Right atrium auricular region (tissue), 2 donors: Measurements from ENCODE around the gene CACNA1D. TPM values are rescaled to one million over a fixed set of nuclear protein-coding genes. Genes with fewer than 3 reads are reported as not detected.

Source experiments
- DNase-seq: peaks from one replicate; pipeline ENCODE4 v3.0.0-alpha.2; 2019; ENCODE audit warnings: low spot score
- H3K27ac ChIP-seq, 2 donors: fragments of 200-600 bp; sonication (generic); 1 replicate in 1 of 2; 2 replicates in 1 of 2; pipeline ENCODE4 v1.5.1; 2016 to 2019
- H3K27me3 ChIP-seq, 2 donors: fragments of 200-600 bp; sonication (generic); one replicate each; pipeline versions ENCODE4 v1.5.1 to v1.6.0; 2017 to 2019
- H3K36me3 ChIP-seq: fragments of 200-600 bp; sonication (generic); one replicate; pipeline ENCODE4 v1.5.1; 2016
- H3K4me1 ChIP-seq, 2 donors: fragments of 200-600 bp; sonication (generic); one replicate each; pipeline versions ENCODE4 v1.5.1 to v1.6.0; 2017 to 2019
- H3K4me3 ChIP-seq, 2 donors: fragments of 200-600 bp; sonication (generic); 1 replicate in 1 of 2; 2 replicates in 1 of 2; pipeline ENCODE4 v1.5.1; 2017 to 2019; ENCODE audit warnings: mild to moderate bottlenecking in 1 of 2, moderate library complexity in 1 of 2
- H3K9me3 ChIP-seq, 2 donors: fragments of 200-600 bp; sonication (generic); one replicate each; pipeline ENCODE4 v1.5.1; 2019
- total RNA-seq, 2 donors: library from RNA; depleted of rRNA; stranded (reverse); fragments of >200 nt; gene quantifications; one replicate each; pipeline ENCODE4 v1.1.0, GENCODE V29; 2016
- TF ChIP-seq, protein P1 (sequence below), 2 donors: fragments of 200-600 bp; sonication (generic); IDR thresholded peaks; one replicate each; pipeline ENCODE4 v1.5.1; 2019; ENCODE audit warnings: antibody characterized with exemption in 2 of 2

CACNA1D gene
- total RNA-seq, 2 donors from 2014 or later, result 2.7 to 9.6 TPM

GRCh38 chr3:53712817-53713388 lies 218.5 kb downstream of the CACNA1D start:
- H3K9me3 ChIP-seq, result no peaks in the 10 kb centered on the region
- no peaks in the 10 kb centered on the region for H3K27me3 ChIP-seq
- DNase-seq, result no peak
- TF ChIP-seq, protein P1, sequence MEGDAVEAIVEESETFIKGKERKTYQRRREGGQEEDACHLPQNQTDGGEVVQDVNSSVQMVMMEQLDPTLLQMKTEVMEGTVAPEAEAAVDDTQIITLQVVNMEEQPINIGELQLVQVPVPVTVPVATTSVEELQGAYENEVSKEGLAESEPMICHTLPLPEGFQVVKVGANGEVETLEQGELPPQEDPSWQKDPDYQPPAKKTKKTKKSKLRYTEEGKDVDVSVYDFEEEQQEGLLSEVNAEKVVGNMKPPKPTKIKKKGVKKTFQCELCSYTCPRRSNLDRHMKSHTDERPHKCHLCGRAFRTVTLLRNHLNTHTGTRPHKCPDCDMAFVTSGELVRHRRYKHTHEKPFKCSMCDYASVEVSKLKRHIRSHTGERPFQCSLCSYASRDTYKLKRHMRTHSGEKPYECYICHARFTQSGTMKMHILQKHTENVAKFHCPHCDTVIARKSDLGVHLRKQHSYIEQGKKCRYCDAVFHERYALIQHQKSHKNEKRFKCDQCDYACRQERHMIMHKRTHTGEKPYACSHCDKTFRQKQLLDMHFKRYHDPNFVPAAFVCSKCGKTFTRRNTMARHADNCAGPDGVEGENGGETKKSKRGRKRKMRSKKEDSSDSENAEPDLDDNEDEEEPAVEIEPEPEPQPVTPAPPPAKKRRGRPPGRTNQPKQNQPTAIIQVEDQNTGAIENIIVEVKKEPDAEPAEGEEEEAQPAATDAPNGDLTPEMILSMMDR (IDR thresholded peaks at IDR 0.05), result no peak
- H3K27ac ChIP-seq, result peak overlapping the region; percentile 75 to 79
- no peaks in the 10 kb centered on the region for H3K36me3 ChIP-seq
- H3K4me3 ChIP-seq, result no peak overlapping the region
- H3K4me1 ChIP-seq, result peaks cover 0 to 48% of the 10 kb centered on the region in 2 donors

GRCh38 chr3:53713626-53714025 lies 219.2 kb downstream of the CACNA1D start:
- H3K27me3 ChIP-seq, result no peaks in the 10 kb centered on the region
- no peaks in the 10 kb centered on the region for H3K36me3 ChIP-seq
- no peaks in the 10 kb centered on the region for H3K9me3 ChIP-seq
- H3K4me1 ChIP-seq, result peaks cover 0 to 40% of the 10 kb centered on the region in 2 donors
- no peak for DNase-seq
- peak overlapping the region; percentile 69 to 75 for H3K27ac ChIP-seq
- TF ChIP-seq, protein P1 (IDR thresholded peaks at IDR 0.05), result no peak
- H3K4me3 ChIP-seq, result no peak overlapping the region

- no peak overlapping the region for H3K27ac ChIP-seq
- H3K4me3 ChIP-seq, result no peak overlapping the region
- H3K9me3 ChIP-seq, result no peaks in the 10 kb centered on the region
- H3K27me3 ChIP-seq, result no peaks in the 10 kb centered on the region
- H3K36me3 ChIP-seq, result no peaks in the 10 kb centered on the region
- peaks cover 0 to 21% of the 10 kb centered on the region in 2 donors for H3K4me1 ChIP-seq
- TF ChIP-seq, protein P1 (IDR thresholded peaks at IDR 0.05), result no peak
- no peak for DNase-seq
Measured at GRCh38 chr3:53715815-53716483, 221.5 kb downstream of the CACNA1D start.

DNA sequence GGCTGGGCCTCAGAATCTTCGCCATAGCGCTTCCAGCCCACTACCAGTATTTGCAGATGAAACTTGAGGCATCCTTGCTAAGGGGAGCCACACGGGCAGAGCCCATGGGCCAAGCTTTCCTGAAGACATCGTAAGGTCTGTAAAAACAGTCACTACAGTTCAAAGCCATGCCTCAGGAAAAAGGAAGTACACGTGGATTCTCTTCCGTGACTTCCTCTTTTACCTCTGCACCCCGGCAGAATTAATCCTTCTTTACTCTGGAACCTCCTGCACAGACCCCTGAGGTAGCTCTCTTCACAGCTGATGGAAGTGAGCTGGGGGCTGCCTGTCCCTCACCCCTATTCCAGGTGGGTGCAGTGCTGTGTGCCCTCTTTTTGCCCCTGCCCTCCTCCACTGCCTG lies 222.6 kb downstream of the CACNA1D start:
- H3K36me3 ChIP-seq, result no peaks in the 10 kb centered on the region
- H3K27me3 ChIP-seq, result no peaks in the 10 kb centered on the region
- no peak overlapping the region for H3K27ac ChIP-seq
- TF ChIP-seq, protein P1 (IDR thresholded peaks at IDR 0.05), result no peak
- no peak for DNase-seq
- no peaks in the 10 kb centered on the region for H3K9me3 ChIP-seq
- H3K4me3 ChIP-seq, result no peak overlapping the region
- H3K4me1 ChIP-seq, result peaks cover 0 to 13% of the 10 kb centered on the region in 2 donors

DNA sequence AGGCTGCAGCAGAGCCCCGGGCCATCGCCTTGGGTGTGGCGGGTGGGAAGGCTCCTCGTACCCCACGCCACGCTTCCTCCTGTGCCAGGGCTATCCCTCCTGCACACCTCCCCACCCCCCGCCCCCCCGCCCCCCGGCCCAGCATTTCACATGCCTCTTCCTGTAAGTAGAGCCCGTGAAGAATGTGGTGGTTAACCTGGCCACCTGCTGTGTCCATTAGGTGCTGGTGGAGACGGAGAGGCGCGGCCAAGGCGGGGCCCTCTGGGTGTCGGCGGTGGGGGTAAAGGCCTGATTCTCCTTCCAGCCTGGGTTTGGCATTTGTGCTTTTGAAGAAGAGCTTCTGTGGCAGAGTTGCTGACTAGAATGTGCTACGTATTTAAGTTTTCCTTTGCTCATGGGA lies 224.1 kb downstream of the CACNA1D start:
- no peak overlapping the region for H3K4me3 ChIP-seq
- H3K27me3 ChIP-seq, result no peaks in the 10 kb centered on the region
- H3K36me3 ChIP-seq, result no peaks in the 10 kb centered on the region
- TF ChIP-seq, protein P1 (IDR thresholded peaks at IDR 0.05), result no peak
- no peaks in the 10 kb centered on the region for H3K9me3 ChIP-seq
- H3K4me1 ChIP-seq, result peaks cover 0 to 13% of the 10 kb centered on the region in 2 donors
- no peak overlapping the region for H3K27ac ChIP-seq
- no peak for DNase-seq
